T-helper 2 cell treated with Interferon-gamma antibody and Interleukin-4, amounts not matched to agents 5 μg/mL and 100 μg/mL, for 36 hours (primary cell): Measurements from ENCODE around the gene NLK.
"Not testable (repeated sequence)": the region's sequence is repeated elsewhere in the genome, so short reads cannot be mapped to it uniquely, and the experiment has no call there.

ENCODE experiments used
- DNase-seq: peaks from one replicate; pipeline ENCODE4 v3.0.0; 2021; ENCODE audit warnings: low spot score
- H3K27ac Mint-ChIP-seq: one replicate; pipeline ENCODE4 v1.8.0; 2021; ENCODE audit warnings: mild to moderate bottlenecking, mixed read lengths
- H3K27me3 Mint-ChIP-seq: one replicate; pipeline ENCODE4 v1.8.0; 2021; ENCODE audit warnings: low read depth, mixed read lengths
- H3K36me3 Mint-ChIP-seq: one replicate; pipeline ENCODE4 v1.8.0; 2021; ENCODE audit warnings: low read depth, mixed read lengths
- H3K4me1 Mint-ChIP-seq: one replicate; pipeline ENCODE4 v1.8.0; 2021; ENCODE audit warnings: low read depth, mixed read lengths
- H3K4me3 Mint-ChIP-seq: one replicate; pipeline ENCODE4 v1.8.0; 2022; ENCODE audit warnings: mild to moderate bottlenecking, moderate library complexity, mixed read lengths
- H3K9me3 Mint-ChIP-seq: one replicate; pipeline ENCODE4 v1.8.0; 2021; ENCODE audit warnings: mixed read lengths

NLK gene

GRCh38 chr17:28042657-28042720, at the start of gene NLK:
Gene NLK, plus strand, starts transcription at chr17:28042677. Its CDS starts 197 bp downstream, at chr17:28042874.
- Mint-ChIP-seq H3K36me3 (peaks cover 16% of the 10 kb centered on the region), H3K9me3 (no peaks in the 10 kb centered on the region), H3K27me3 (peaks cover 7% of the 10 kb centered on the region), H3K27ac (peak within 1 kb of the TSS; percentile 81), H3K4me3 (peak within 1 kb of the TSS; percentile 83), H3K4me1 (peaks cover 51% of the 10 kb centered on the region)
- no peak for DNase-seq

GRCh38 chr17:27993161-27993695, 49.2 kb upstream of the NLK start:
- no peak overlapping the region for H3K4me3 Mint-ChIP-seq
- peaks cover 11% of the 10 kb centered on the region for H3K27me3 Mint-ChIP-seq
- H3K9me3 Mint-ChIP-seq, result no peaks in the 10 kb centered on the region
- no peak overlapping the region for H3K27ac Mint-ChIP-seq
- H3K4me1 Mint-ChIP-seq, result no peaks in the 10 kb centered on the region
- no peak for DNase-seq
- no peaks in the 10 kb centered on the region for H3K36me3 Mint-ChIP-seq

GRCh38 chr17:27993723-27994310, 48.7 kb upstream of the NLK start:
- Mint-ChIP-seq H3K27ac (no peak overlapping the region), H3K27me3 (peaks cover 16% of the 10 kb centered on the region), H3K4me3 (no peak overlapping the region), H3K36me3 (no peaks in the 10 kb centered on the region), H3K9me3 (no peaks in the 10 kb centered on the region), H3K4me1 (no peaks in the 10 kb centered on the region)
- DNase-seq, result no peak

GRCh38 chr17:27994586-27994985, 47.9 kb upstream of the NLK start:
- Mint-ChIP-seq H3K4me1 (no peaks in the 10 kb centered on the region), H3K27ac (no peak overlapping the region), H3K27me3 (peaks cover 17% of the 10 kb centered on the region), H3K4me3 (no peak overlapping the region), H3K9me3 (no peaks in the 10 kb centered on the region), H3K36me3 (no peaks in the 10 kb centered on the region)
- no peak for DNase-seq

- DNase-seq, result no peak
- Mint-ChIP-seq H3K36me3 (no peaks in the 10 kb centered on the region), H3K4me1 (no peaks in the 10 kb centered on the region), H3K27ac (no peak overlapping the region), H3K9me3 (no peaks in the 10 kb centered on the region), H3K27me3 (peaks cover 19% of the 10 kb centered on the region), H3K4me3 (no peak overlapping the region)
Observed at GRCh38 chr17:27995554-27995953, 46.9 kb upstream of the NLK start.

GRCh38 chr17:27996202-27997043, 46.1 kb upstream of the NLK start:
- no peak for DNase-seq
- H3K36me3 Mint-ChIP-seq, result no peaks in the 10 kb centered on the region
- no peak overlapping the region for H3K4me3 Mint-ChIP-seq
- H3K4me1 Mint-ChIP-seq, result no peaks in the 10 kb centered on the region
- peaks cover 18% of the 10 kb centered on the region for H3K27me3 Mint-ChIP-seq
- no peaks in the 10 kb centered on the region for H3K9me3 Mint-ChIP-seq
- no peak overlapping the region for H3K27ac Mint-ChIP-seq

GRCh38 chr17:27997044-27997401, 45.5 kb upstream of the NLK start:
- Mint-ChIP-seq H3K9me3 (no peaks in the 10 kb centered on the region), H3K27me3 (peaks cover 18% of the 10 kb centered on the region), H3K4me3 (no peak overlapping the region), H3K4me1 (no peaks in the 10 kb centered on the region), H3K27ac (no peak overlapping the region), H3K36me3 (no peaks in the 10 kb centered on the region)
- no peak for DNase-seq

- H3K4me3 Mint-ChIP-seq, result no peak overlapping the region
- H3K36me3 Mint-ChIP-seq, result no peaks in the 10 kb centered on the region
- no peaks in the 10 kb centered on the region for H3K9me3 Mint-ChIP-seq
- H3K27ac Mint-ChIP-seq, result no peak overlapping the region
- H3K4me1 Mint-ChIP-seq, result no peaks in the 10 kb centered on the region
- H3K27me3 Mint-ChIP-seq, result peaks cover 18% of the 10 kb centered on the region
- DNase-seq, result no peak
Observed at GRCh38 chr17:27997522-27997921, 45.0 kb upstream of the NLK start.

GRCh38 chr17:28001149-28001548, 41.3 kb upstream of the NLK start:
- peaks cover 9% of the 10 kb centered on the region for H3K27me3 Mint-ChIP-seq
- no peak overlapping the region for H3K4me3 Mint-ChIP-seq
- H3K36me3 Mint-ChIP-seq, result no peaks in the 10 kb centered on the region
- DNase-seq, result no peak
- H3K9me3 Mint-ChIP-seq, result no peaks in the 10 kb centered on the region
- H3K4me1 Mint-ChIP-seq, result no peaks in the 10 kb centered on the region
- H3K27ac Mint-ChIP-seq, result no peak overlapping the region

- H3K27ac Mint-ChIP-seq, result no peak overlapping the region
- peaks cover 6% of the 10 kb centered on the region for H3K27me3 Mint-ChIP-seq
- no peak for DNase-seq
Observed at GRCh38 chr17:28004344-28004743, 38.1 kb upstream of the NLK start.

GRCh38 chr17:28007925-28008324, 34.6 kb upstream of the NLK start:
- H3K9me3 Mint-ChIP-seq, H3K4me3 Mint-ChIP-seq, H3K36me3 Mint-ChIP-seq, DNase-seq, H3K4me1 Mint-ChIP-seq, H3K27me3 Mint-ChIP-seq, H3K27ac Mint-ChIP-seq: not testable (repeated sequence)

More at GRCh38 chr17:28004344-28004743, 38.1 kb upstream of the NLK start:
- no peaks in the 10 kb centered on the region for H3K36me3 Mint-ChIP-seq
- H3K9me3 Mint-ChIP-seq, result no peaks in the 10 kb centered on the region
- H3K4me1 Mint-ChIP-seq, result no peaks in the 10 kb centered on the region
- H3K4me3 Mint-ChIP-seq, result no peak overlapping the region

GRCh38 chr17:28008513-28008912, 34.0 kb upstream of the NLK start:
- Mint-ChIP-seq H3K9me3 (no peaks in the 10 kb centered on the region), H3K27me3 (peaks cover 8% of the 10 kb centered on the region), H3K4me1 (no peaks in the 10 kb centered on the region), H3K4me3 (no peak overlapping the region), H3K27ac (no peak overlapping the region), H3K36me3 (no peaks in the 10 kb centered on the region)
- no peak for DNase-seq

GRCh38 chr17:28010406-28010805, 32.1 kb upstream of the NLK start:
- Mint-ChIP-seq H3K4me1 (no peaks in the 10 kb centered on the region), H3K9me3 (no peaks in the 10 kb centered on the region), H3K4me3 (no peak overlapping the region), H3K36me3 (no peaks in the 10 kb centered on the region), H3K27me3 (peaks cover 8% of the 10 kb centered on the region), H3K27ac (no peak overlapping the region)
- DNase-seq, result no peak

GRCh38 chr17:28018439-28019070, 23.9 kb upstream of the NLK start:
- H3K9me3 Mint-ChIP-seq, result no peaks in the 10 kb centered on the region
- no peaks in the 10 kb centered on the region for H3K4me1 Mint-ChIP-seq
- H3K27me3 Mint-ChIP-seq, result peaks cover 10% of the 10 kb centered on the region
- no peak for DNase-seq
- H3K27ac Mint-ChIP-seq, result no peak overlapping the region
- no peaks in the 10 kb centered on the region for H3K36me3 Mint-ChIP-seq
- no peak overlapping the region for H3K4me3 Mint-ChIP-seq
